GM12878 (cell line): ENCODE data around the gene SCNN1A. TPM values are rescaled to one million over a fixed set of nuclear protein-coding genes. Genes with fewer than 3 reads are reported as not detected.
"Not testable (repeated sequence)": the region's sequence is repeated elsewhere in the genome, so short reads cannot be mapped to it uniquely, and the experiment has no call there.

Experiments used
- ATAC-seq: fragments of 200-7000 bp; cut with Tn5 transposase; 3 replicates; pipeline ENCODE4 v1.9.1; 2020; ENCODE audit warnings: mild to moderate bottlenecking, moderate library complexity
- BruUV-seq: library from RNA; stranded (reverse); fragments of 400-500 nt; replicated peaks from 2 replicates; lab custom pipeline; 2021; lab: Mats Ljungman, UMichigan
- CTCF ChIA-PET: fragments of 300-600 bp; sonication (Branson Sonifier 250); formaldehyde crosslinking; extraction: SDS; loops from one replicate; lab custom pipeline; 2021; ENCODE audit warnings: inconsistent platforms; lab: Yijun Ruan, JAX
- POLR2A ChIA-PET: fragments of 350-600 bp; formaldehyde crosslinking; extraction: SDS; loops from one replicate; lab custom pipeline; 2021; ENCODE audit warnings: inconsistent platforms; lab: Charles Lee
- RAD21 ChIA-PET: fragments of 300-600 bp; sonication (Branson Sonifier 250); formaldehyde crosslinking; loops from one replicate; lab custom pipeline; 2023; ENCODE audit warnings: antibody characterized with exemption; ENCODE audit not compliant: unreplicated experiment; lab: Charles Lee
- SMC1A ChIA-PET: fragments of 300-600 bp; sonication (Branson Sonifier 250); formaldehyde crosslinking; loops from one replicate; lab custom pipeline; 2023; ENCODE audit not compliant: unreplicated experiment, uncharacterized antibody; lab: Charles Lee
- DNase-seq: peaks from one replicate; pipeline ENCODE4 v3.0.0-alpha.2; 2011; ENCODE audit warnings: low read depth, low spot score
- FAIRE-seq: peaks from 3 replicates; lab custom pipeline; 2011; peaks lifted over from hg19 to GRCh38; lab: Jason Lieb, UNC
- H2AFZ ChIP-seq: 2 replicates; pipeline ENCODE4 v1.6.0; 2011; ENCODE audit warnings: low read depth, low read length, control low read depth; ENCODE audit not compliant: control insufficient read depth
- H3K27ac ChIP-seq: 2 replicates; pipeline ENCODE4 v1.5.1; 2011; ENCODE audit warnings: control low read depth; ENCODE audit not compliant: control insufficient read depth, insufficient read depth
- H3K27me3 ChIP-seq, 2 experiments: replicated peaks in 1 of 2; 2 replicates each; pipeline versions ENCODE4 v1.6.0 to v1.6.1; 2011; ENCODE audit warnings: low read length in 1 of 2; ENCODE audit not compliant: control insufficient read depth in 2 of 2, insufficient read depth in 2 of 2
- H3K36me3 ChIP-seq, 2 experiments: 2 replicates each; pipeline ENCODE4 v1.5.1; 2011; ENCODE audit warnings: low read length in 1 of 2; ENCODE audit not compliant: control insufficient read depth in 2 of 2, insufficient read depth in 2 of 2
- H3K4me1 ChIP-seq: 2 replicates; pipeline ENCODE4 v1.6.1; 2011; ENCODE audit warnings: mild to moderate bottlenecking, low read length, moderate library complexity, mixed read lengths; ENCODE audit not compliant: control insufficient read depth, insufficient read depth
- H3K4me2 ChIP-seq: 2 replicates; pipeline ENCODE4 v1.6.0; 2011; ENCODE audit warnings: control low read depth; ENCODE audit not compliant: control insufficient read depth, insufficient read depth
- H3K4me3 ChIP-seq: fragments of 200-600 bp; sonication (generic); 2 replicates; pipeline ENCODE4 v1.5.1; 2016
- H3K79me2 ChIP-seq: 2 replicates; pipeline ENCODE4 v1.6.0; 2011; ENCODE audit warnings: low read length; ENCODE audit not compliant: control insufficient read depth, insufficient read depth
- H3K9ac ChIP-seq: 2 replicates; pipeline ENCODE4 v1.8.0; 2011; ENCODE audit warnings: low read length, control low read depth, mixed read lengths; ENCODE audit not compliant: control insufficient read depth, insufficient read depth
- H3K9me3 ChIP-seq: replicated peaks from 3 replicates; pipeline ENCODE4 v1.5.1; 2011; ENCODE audit warnings: mild to moderate bottlenecking, low read length; ENCODE audit not compliant: control insufficient read depth, insufficient read depth
- H4K20me1 ChIP-seq: 2 replicates; pipeline ENCODE4 v1.6.0; 2011; ENCODE audit not compliant: control insufficient read depth, insufficient read depth
- CREM ChIP-seq: IDR thresholded peaks from 2 replicates; pipeline ENCODE4 v1.6.1; 2014; ENCODE audit warnings: antibody characterized with exemption, low read depth
- DPF2 ChIP-seq: fragments of 450-650 bp; IDR thresholded peaks from 2 replicates; pipeline ENCODE4 v1.6.1; 2017; ENCODE audit warnings: mild to moderate bottlenecking
- HDGF ChIP-seq: fragments of 450-650 bp; IDR thresholded peaks from 2 replicates; pipeline ENCODE4 v1.6.1; 2016; ENCODE audit warnings: antibody characterized with exemption
- IRF4 ChIP-seq: IDR thresholded peaks from 2 replicates; pipeline ENCODE4 v1.6.1; 2011; ENCODE audit warnings: low read depth, low read length
- MTA2 ChIP-seq: fragments of 450-650 bp; IDR thresholded peaks from 2 replicates; pipeline ENCODE4 v1.6.1; 2016; ENCODE audit warnings: low read depth, mild to moderate bottlenecking, moderate library complexity
- NFXL1 ChIP-seq: fragments of 450-650 bp; IDR thresholded peaks from 2 replicates; pipeline ENCODE4 v1.6.1; 2017; ENCODE audit warnings: antibody characterized with exemption, mild to moderate bottlenecking, borderline replicate concordance
- SUZ12 ChIP-seq: fragments of 200-600 bp; sonication (generic); IDR thresholded peaks from one replicate; pipeline ENCODE4 v1.6.1; 2018; ENCODE audit warnings: antibody characterized with exemption, mild to moderate bottlenecking; ENCODE audit not compliant: unreplicated experiment
- WRNIP1 ChIP-seq: IDR thresholded peaks from 2 replicates; pipeline ENCODE4 v1.6.1; 2011; ENCODE audit warnings: low read depth, low read length, improper control_type of control experiment, borderline replicate concordance
- ZNF24 ChIP-seq: fragments of 450-650 bp; IDR thresholded peaks from 2 replicates; pipeline ENCODE4 v1.6.1; 2017; ENCODE audit warnings: antibody characterized with exemption, mild to moderate bottlenecking
- WGBS: methylation state at CpG from one replicate; pipeline ENCODE4 v1.1.6; 2016; ENCODE audit warnings: low lambda C conversion rate; ENCODE audit not compliant: insufficient replicate concordance, insufficient coverage; ENCODE audit errors: missing lambda C conversion rate; 5-methylcytosine and 5-hydroxymethylcytosine counted together
- in situ Hi-C: fragments of 300-500 bp; cut with MboI; formaldehyde crosslinking; loops from 9 replicates; pipeline ENCODE4 v1.14.3; 2018; ENCODE audit warnings: mixed read lengths
- intact Hi-C: fragments of 100-400 bp; cut with micrococcal nuclease; formaldehyde crosslinking; loops from one replicate; pipeline ENCODE4 v1.14.2; 2022; ENCODE audit not compliant: unreplicated experiment
- polyA plus RNA-seq, 11 experiments: library from polyadenylated mRNA; depleted of rRNA in 4 of 11; unstranded in 6 of 11; stranded (reverse) in 5 of 11; fragments of >200 nt; fragmentation: Nextera tagmentation in 4 of 11; fragmentation: Illumina TruSeq in 1 of 11; extraction: Ambion mirVana in 4 of 11; extraction: Trizol in 1 of 11; gene quantifications; 1 replicate in 1 of 11; 2 replicates in 10 of 11; pipeline versions ENCODE4 v1.2.1 to v1.2.3, GENCODE V29; 2011 to 2016; ENCODE audit warnings: inconsistent platforms in 2 of 11, missing spikeins in 2 of 11, low read depth in 1 of 11
- total RNA-seq, 4 experiments: library from RNA; depleted of rRNA in 3 of 4; stranded (reverse); fragments of >200 nt in 3 of 4; fragmentation: Illumina TruSeq in 1 of 4; extraction: Trizol in 1 of 4; gene quantifications; 2 replicates each; pipeline versions ENCODE4 v1.2.1 to v1.2.3, GENCODE V29; 2013 to 2021

The SCNN1A gene
- total and polyA plus RNA-seq, 10 of the 15 experiments (the other 5 are each of a cell fraction or from before 2014, with no cell fraction given) = 0.14 to 0.69 TPM; not detected in 8

- in situ Hi-C loops = loop anchor here (5.0 kb wide), 1 partner anchor 128 kb away; no protein-coding TSS in a partner anchor
- no peak for FAIRE-seq
These were observed 36.4 kb downstream of the SCNN1A start for GRCh38 chr12:6338955-6339354.

GRCh38 chr12:6338536-6338935 is 36.8 kb downstream of the SCNN1A start:
- H4K20me1 ChIP-seq, H3K27ac ChIP-seq, FAIRE-seq, H3K36me3 ChIP-seq, DNase-seq, H2AFZ ChIP-seq, H3K9ac ChIP-seq, BruUV-seq, H3K9me3 ChIP-seq, H3K27me3 ChIP-seq, H3K4me3 ChIP-seq, ATAC-seq: not testable (repeated sequence)
- in situ Hi-C loops (loop anchor here (5.0 kb wide), 1 partner anchor 129 kb away; no protein-coding TSS in a partner anchor), intact Hi-C loops (loop anchor here (5.0 kb wide), 2 partner anchors 84 to 194 kb away; partner anchors contain the start of gene GAPDH)
- ChIA-PET SMC1A (interaction anchor here (0.8 to 4.2 kb wide), 14 partner anchors 11 to 199 kb away, joined by 3 to 19 read pairs (median 4); no protein-coding TSS in a partner anchor), CTCF (interaction anchor here (0.6 to 7.9 kb wide), 11 partner anchors 8 to 1338 kb away, joined by 3 to 53 read pairs (median 8); no protein-coding TSS in a partner anchor), POLR2A (interaction anchor here (0.6 to 2.6 kb wide), 9 partner anchors 8 to 155 kb away, joined by 3 to 14 read pairs (median 4); partner anchors contain the start of genes CD27, MRPL51, TAPBPL and VAMP1), RAD21 (interaction anchor here (0.7 to 3.7 kb wide), 12 partner anchors 8 to 139 kb away, joined by 3 to 21 read pairs (median 6); partner anchors contain the start of gene VAMP1)
- Histone ChIP-seq H3K79me2 (peaks cover 63% of the 10 kb centered on the region), H3K4me2 (0 out of 2 replicates have a peak overlapping the region, but pooled peaks have one; percentile 39), H3K4me1 (peaks cover 48% of the 10 kb centered on the region)
- WGBS = 74% methylated on average over 8 of the region's 8 CpGs

More at GRCh38 chr12:6338955-6339354, 36.4 kb downstream of the SCNN1A start:
- POLR2A ChIA-PET = interaction anchor here (0.6 to 2.6 kb wide), 12 partner anchors 9 to 198 kb away, joined by 3 to 14 read pairs (median 4); partner anchors contain the start of genes CD27, MRPL51, TAPBPL and VAMP1
- DNase-seq = no peak
- RAD21 ChIA-PET = interaction anchor here (0.7 to 3.7 kb wide), 15 partner anchors 9 to 199 kb away, joined by 3 to 21 read pairs (median 5); partner anchors contain the start of gene VAMP1
- Histone ChIP-seq H3K27me3 (no peaks in the 10 kb centered on the region), H3K79me2 (peaks cover 63% of the 10 kb centered on the region), H3K4me1 (peaks cover 48% of the 10 kb centered on the region), H3K36me3 (peaks cover 0 to 5% of the 10 kb centered on the region in 2 experiments; a peak in 1 of 4 replicates)
- CTCF ChIA-PET = interaction anchor here (0.6 to 7.9 kb wide), 12 partner anchors 9 to 1339 kb away, joined by 3 to 53 read pairs (median 8); partner anchors contain the start of gene VAMP1
- WGBS = 51% methylated on average over 3 of the region's 3 CpGs
- intact Hi-C loops = loop anchor here (5.0 kb wide), 2 partner anchors 83 to 193 kb away; partner anchors contain the start of gene GAPDH
- peak; percentile 53 for TF ChIP-seq ZNF24
- TF ChIP-seq IRF4 = no peak
- no peak for TF ChIP-seq MTA2
- no peak for TF ChIP-seq NFXL1
- no peak for TF ChIP-seq SUZ12
- TF ChIP-seq DPF2 = no peak
- peak; percentile 26; the same call in 1 of the 2 replicates for TF ChIP-seq HDGF
- no peak for TF ChIP-seq CREM
- no peak for TF ChIP-seq WRNIP1
- TF ChIP-seq, all 136 proteins: peak for 2
- Histone ChIP-seq H2AFZ (no peak overlapping the region), H3K27ac (peak overlapping the region; percentile 18; the same call in 1 of the 2 replicates), H3K9me3 (no peaks in the 10 kb centered on the region), H3K4me2 (peak overlapping the region; percentile 79), H4K20me1 (no peaks in the 10 kb centered on the region), H3K9ac (no peak overlapping the region), H3K4me3 (peak overlapping the region; percentile 97)
- SMC1A ChIA-PET = interaction anchor here (0.8 to 4.2 kb wide), 15 partner anchors 11 to 199 kb away, joined by 3 to 19 read pairs (median 4); no protein-coding TSS in a partner anchor
- no peak for ATAC-seq
- no TSS peak for BruUV-seq
